B cell (primary cell): ENCODE measurements around the gene BCKDHA. TPM values are rescaled to one million over a fixed set of nuclear protein-coding genes. Genes with fewer than 3 reads are reported as not detected.
"Not testable (repeated sequence)": the region's sequence is repeated elsewhere in the genome, so short reads cannot be mapped to it uniquely, and the experiment has no call there.

Source experiments
- ATAC-seq: fragments of 200-7000 bp; cut with Tn5 transposase; one replicate; pipeline ENCODE4 v1.10.0; 2021; ENCODE audit warnings: low read depth, mild to moderate bottlenecking, moderate number of reproducible peaks, moderate library complexity
- CTCF ChIA-PET: fragments of 350-600 bp; sonication (Branson Sonifier 250); formaldehyde crosslinking; loops from one replicate; lab custom pipeline; 2021; ENCODE audit warnings: antibody characterized with exemption, inconsistent platforms; lab: Charles Lee
- POLR2A ChIA-PET: fragments of 350-600 bp; sonication (Branson Sonifier 250); formaldehyde crosslinking; loops from one replicate; lab custom pipeline; 2021; ENCODE audit warnings: antibody characterized with exemption; lab: Charles Lee
- DNase-seq: peaks from one replicate; pipeline ENCODE4 v3.0.0; 2013
- H2AFZ ChIP-seq: 2 replicates; pipeline ENCODE4 v1.6.1; 2012; ENCODE audit warnings: mild to moderate bottlenecking, low read depth, low read length; ENCODE audit not compliant: insufficient read depth, poor library complexity, severe bottlenecking
- H3K27ac ChIP-seq, 2 donors: 1 replicate in 1 of 2; 2 replicates in 1 of 2; pipeline ENCODE4 v1.5.1; 2012 to 2013; ENCODE audit warnings: low read length in 2 of 2, mild to moderate bottlenecking in 2 of 2, moderate library complexity in 1 of 2
- H3K27me3 ChIP-seq, 4 experiments: fragments of 200-600 bp in 1 of 4; sonication (generic) in 1 of 4; replicated peaks in 1 of 4; 1 replicate in 2 of 4; 2 replicates in 2 of 4; pipeline versions ENCODE4 v1.6.1 to v1.7.0; 2013 to 2016; ENCODE audit warnings: low read length in 3 of 4, mild to moderate bottlenecking in 2 of 4, mixed read lengths in 1 of 4, moderate library complexity in 1 of 4; ENCODE audit not compliant: insufficient read depth in 4 of 4, control insufficient read depth in 3 of 4; ENCODE audit errors: control extremely low read depth in 1 of 4
- H3K36me3 ChIP-seq, 2 experiments: replicated peaks in 1 of 2; 1 replicate in 1 of 2; 2 replicates in 1 of 2; pipeline versions ENCODE4 v1.6.1 to v1.7.1; 2013; ENCODE audit warnings: low read length in 1 of 2; ENCODE audit not compliant: insufficient read depth in 2 of 2, control insufficient read depth in 1 of 2; ENCODE audit errors: control extremely low read depth in 1 of 2, extremely low read depth in 1 of 2
- H3K4me1 ChIP-seq, 2 donors: fragments of 200-600 bp in 1 of 2; sonication (generic) in 1 of 2; 1 replicate in 1 of 2; 2 replicates in 1 of 2; pipeline versions ENCODE4 v1.5.1 to v1.6.1; 2013 to 2017; ENCODE audit warnings: low read length in 2 of 2; ENCODE audit not compliant: control insufficient read depth in 2 of 2, insufficient read depth in 2 of 2
- H3K4me2 ChIP-seq: replicated peaks from 2 replicates; pipeline ENCODE3; 2012; ENCODE audit warnings: mild to moderate bottlenecking, low read depth, low read length; ENCODE audit not compliant: poor library complexity, severe bottlenecking
- H3K4me3 ChIP-seq, 5 experiments: fragments of 200-600 bp in 1 of 5; sonication (generic) in 1 of 5; 1 replicate in 3 of 5; 2 replicates in 2 of 5; pipeline versions ENCODE4 v1.5.1 to v1.7.0; 2011 to 2016; ENCODE audit warnings: low read length in 4 of 5, mild to moderate bottlenecking in 4 of 5, low read depth in 2 of 5, control low read depth in 1 of 5, moderate library complexity in 1 of 5; ENCODE audit not compliant: insufficient read depth in 1 of 5; ENCODE audit errors: control extremely low read depth in 1 of 5, extremely low read depth in 1 of 5
- H3K79me2 ChIP-seq: fragments of 200-600 bp; sonication (generic); one replicate; pipeline ENCODE4 v1.6.0; 2016; ENCODE audit warnings: low read length; ENCODE audit not compliant: control insufficient read depth, insufficient read depth
- H3K9ac ChIP-seq: fragments of 200-600 bp; sonication (generic); 2 replicates; pipeline ENCODE4 v1.6.1; 2017; ENCODE audit warnings: mild to moderate bottlenecking, low read length, moderate library complexity
- H3K9me3 ChIP-seq, 3 donors: one replicate each; pipeline versions ENCODE4 v1.6.1 to v1.7.1; 2013; ENCODE audit warnings: low read length in 2 of 3; ENCODE audit not compliant: control insufficient read depth in 2 of 3, insufficient read depth in 1 of 3; ENCODE audit errors: control extremely low read depth in 1 of 3
- H4K20me1 ChIP-seq: 2 replicates; pipeline ENCODE4 v1.6.0; 2012; ENCODE audit warnings: mild to moderate bottlenecking, low read length; ENCODE audit not compliant: insufficient read depth, control insufficient read depth, poor library complexity, severe bottlenecking
- H3K27ac Mint-ChIP-seq: one replicate; pipeline ENCODE4 v1.8.0; 2021; ENCODE audit warnings: mixed read lengths
- H3K27me3 Mint-ChIP-seq: one replicate; pipeline ENCODE4 v1.8.0; 2021; ENCODE audit warnings: mixed read lengths
- H3K4me1 Mint-ChIP-seq: one replicate; pipeline ENCODE4 v1.8.0; 2021; ENCODE audit warnings: mixed read lengths
- H3K4me3 Mint-ChIP-seq: one replicate; pipeline ENCODE4 v1.8.0; 2021; ENCODE audit warnings: mixed read lengths
- H3K9me3 Mint-ChIP-seq: one replicate; pipeline ENCODE4 v1.8.0; 2022; ENCODE audit warnings: mixed read lengths; ENCODE audit not compliant: insufficient read depth
- CTCF ChIP-seq: fragments of 200-600 bp; IDR thresholded peaks from one replicate; pipeline ENCODE4 v1.8.0; 2022; ENCODE audit warnings: antibody characterized with exemption, mild to moderate bottlenecking
- EZH2 ChIP-seq: IDR thresholded peaks from 2 replicates; pipeline ENCODE4 v1.6.1; 2012; ENCODE audit warnings: borderline replicate concordance, low read depth, mild to moderate bottlenecking, moderate library complexity, low read length; ENCODE audit not compliant: insufficient read depth, poor library complexity, severe bottlenecking
- WGBS: methylation state at CpG from one replicate; pipeline ENCODE4 v1.1.5; 2013; ENCODE audit warnings: missing lambda C conversion rate; ENCODE audit not compliant: insufficient coverage; 5-methylcytosine and 5-hydroxymethylcytosine counted together
- intact Hi-C: fragments of 100-400 bp; cut with micrococcal nuclease; formaldehyde crosslinking; loops from one replicate; pipeline ENCODE4 v1.10.0; 2022
- polyA plus RNA-seq: library from polyadenylated mRNA; depleted of rRNA; stranded (reverse); fragments of >200 nt; gene quantifications from 2 replicates; pipeline ENCODE4 v1.2.3, GENCODE V29; 2012
- total RNA-seq, 2 donors: library from RNA; stranded (reverse); fragments of 120-200 nt in 1 of 2; gene quantifications; 1 replicate in 1 of 2; 2 replicates in 1 of 2; pipeline versions ENCODE4 v1.2.3 to v1.2.4, GENCODE V29; 2013 to 2022

Gene BCKDHA
- total and polyA plus RNA-seq, 2 donors (not counting 1 experiment from before 2014, with no cell fraction given), result 20.6 to 39.7 TPM

- CTCF ChIA-PET, result interaction anchor here (1.0 kb wide), 1 partner anchor 164 kb away, joined by 3 read pairs; no protein-coding TSS in a partner anchor
- peaks cover 6 to 9% of the 10 kb centered on the region in 2 donors for H3K4me1 ChIP-seq
- no peak overlapping the region for H3K4me3 Mint-ChIP-seq
- H4K20me1 ChIP-seq, result no peaks in the 10 kb centered on the region
- H3K36me3 ChIP-seq, result peaks cover 0 to 18% of the 10 kb centered on the region in 2 experiments
- no peak overlapping the region for H3K9ac ChIP-seq
- H3K4me2 ChIP-seq, result no peak overlapping the region
- H3K27me3 ChIP-seq, result no peaks in the 10 kb centered on the region
- no peaks in the 10 kb centered on the region for H3K27me3 Mint-ChIP-seq
- H3K4me1 Mint-ChIP-seq, result peaks cover 18% of the 10 kb centered on the region
- peak overlapping the region; percentile 11 for H3K27ac Mint-ChIP-seq
- no peaks in the 10 kb centered on the region for H3K9me3 Mint-ChIP-seq
- 36% methylated on average over 4 of the region's 4 CpGs for WGBS
- intact Hi-C loops, result no loop called here
- ATAC-seq (no peak), DNase-seq (no peak)
- no peak overlapping the region for H3K4me3 ChIP-seq
- H3K27ac ChIP-seq, result no peak overlapping the region
- POLR2A ChIA-PET, result no interaction called here
- peaks cover 31% of the 10 kb centered on the region for H3K79me2 ChIP-seq
- H2AFZ ChIP-seq, result no peak overlapping the region
- no peaks in the 10 kb centered on the region for H3K9me3 ChIP-seq
- TF ChIP-seq EZH2, result no peak
- TF ChIP-seq CTCF, result no peak
These were observed 9.7 kb downstream of the BCKDHA start for GRCh38 chr19:41407271-41407670.

DNA sequence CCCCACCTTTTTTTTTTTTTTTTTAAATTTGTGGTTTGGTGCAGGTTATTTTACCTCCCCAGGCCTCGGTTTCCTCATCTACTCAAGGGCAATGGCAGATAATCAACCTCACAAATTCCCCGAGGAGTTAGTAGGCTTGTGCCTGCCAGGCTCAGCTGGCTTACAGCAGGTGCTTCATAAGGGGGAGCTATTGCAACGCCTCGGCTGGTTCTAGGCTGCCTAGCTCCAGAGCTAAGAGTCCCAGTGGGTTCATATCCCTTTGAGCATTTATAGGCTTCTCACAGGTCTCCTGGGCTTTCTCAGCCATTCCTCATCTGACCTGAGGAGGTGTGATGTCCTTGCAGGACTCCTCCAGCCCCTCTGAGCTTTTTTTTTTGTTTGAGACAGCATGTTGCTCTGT lies 10.6 kb downstream of the BCKDHA start:
- Histone ChIP-seq H3K4me2 (no peak overlapping the region), H3K9me3 (no peaks in the 10 kb centered on the region), H3K4me1 (peaks cover 6 to 9% of the 10 kb centered on the region in 2 donors), H4K20me1 (no peaks in the 10 kb centered on the region), H3K27me3 (no peaks in the 10 kb centered on the region), H3K4me3 (no peak overlapping the region), H3K79me2 (peaks cover 32% of the 10 kb centered on the region), H2AFZ (no peak overlapping the region), H3K27ac (no peak overlapping the region), H3K36me3 (peaks cover 0 to 22% of the 10 kb centered on the region in 2 experiments), H3K9ac (no peak overlapping the region)
- ATAC-seq (no peak), DNase-seq (no peak)
- no peaks in the 10 kb centered on the region for H3K27me3 Mint-ChIP-seq
- H3K9me3 Mint-ChIP-seq, result no peaks in the 10 kb centered on the region
- CTCF ChIA-PET, result interaction anchor here (1.2 kb wide), 1 partner anchor 155 kb away, joined by 3 read pairs; no protein-coding TSS in a partner anchor
- 67% methylated on average over 3 of the region's 4 CpGs for WGBS
- H3K4me1 Mint-ChIP-seq, result peaks cover 18% of the 10 kb centered on the region
- intact Hi-C loops, result no loop called here
- POLR2A ChIA-PET, result interaction anchor here (0.6 to 1.1 kb wide), 3 partner anchors 14 to 1120 kb away, joined by 3 to 4 read pairs (median 4); partner anchors contain the start of gene B9D2
- TF ChIP-seq CTCF (no peak), EZH2 (no peak)
- no peak overlapping the region for H3K4me3 Mint-ChIP-seq
- H3K27ac Mint-ChIP-seq, result no peak overlapping the region

- H3K4me3 Mint-ChIP-seq, H3K27ac ChIP-seq, H3K9me3 ChIP-seq, DNase-seq, H3K4me3 ChIP-seq, H3K4me2 ChIP-seq, H3K27me3 Mint-ChIP-seq, H3K27me3 ChIP-seq, POLR2A ChIA-PET, H2AFZ ChIP-seq, H4K20me1 ChIP-seq, H3K4me1 ChIP-seq, H3K9ac ChIP-seq, ATAC-seq, H3K9me3 Mint-ChIP-seq, intact Hi-C loops, H3K27ac Mint-ChIP-seq: not testable (repeated sequence)
- H3K4me1 Mint-ChIP-seq, result peaks cover 18% of the 10 kb centered on the region
- 98% methylated on average over 5 of the region's 5 CpGs for WGBS
- Histone ChIP-seq H3K36me3 (peaks cover 0 to 25% of the 10 kb centered on the region in 2 experiments), H3K79me2 (peaks cover 28% of the 10 kb centered on the region)
- CTCF ChIA-PET, result interaction anchor here (0.6 to 1.2 kb wide), 2 partner anchors 155 to 1063 kb away, joined by 3 read pairs; no protein-coding TSS in a partner anchor
These were observed 11.2 kb downstream of the BCKDHA start for GRCh38 chr19:41408846-41409245.
